Liver (tissue), 3 donors: ENCODE results near the gene DICER1.

Experiments
- CTCF ChIP-seq: fragments of 150-350 bp; IDR thresholded peaks from 2 replicates; pipeline ENCODE4 v1.5.1; 2017; ENCODE audit warnings: improper control_type of control experiment, low read depth, low read length; ENCODE audit not compliant: missing input control
- GABPA ChIP-seq, 2 donors: IDR thresholded peaks in 1 of 2; conservative IDR thresholded peaks in 1 of 2; 2 replicates each; pipeline ENCODE4 v1.6.1; 2016; ENCODE audit warnings: antibody characterized with exemption in 2 of 2, mild to moderate bottlenecking in 1 of 2, moderate library complexity in 1 of 2
- HNF4G ChIP-seq: IDR thresholded peaks from 2 replicates; pipeline ENCODE4 v1.6.1; 2016; ENCODE audit warnings: antibody characterized with exemption
- MAX ChIP-seq: IDR thresholded peaks from 2 replicates; pipeline ENCODE4 v1.6.1; 2016; ENCODE audit warnings: antibody characterized with exemption
- RAD21 ChIP-seq, 2 donors: IDR thresholded peaks; 2 replicates each; pipeline ENCODE4 v1.6.1; 2016; ENCODE audit warnings: antibody characterized with exemption in 2 of 2, mild to moderate bottlenecking in 2 of 2
- REST ChIP-seq: IDR thresholded peaks from 2 replicates; pipeline ENCODE4 v1.6.1; 2016; ENCODE audit warnings: antibody characterized with exemption, mild to moderate bottlenecking
- SP1 ChIP-seq: IDR thresholded peaks from 2 replicates; pipeline ENCODE4 v1.6.1; 2018; ENCODE audit warnings: antibody characterized with exemption, mild to moderate bottlenecking
- TAF1 ChIP-seq: conservative IDR thresholded peaks from 2 replicates; pipeline ENCODE4 v1.6.1; 2016; ENCODE audit warnings: antibody characterized with exemption, mild to moderate bottlenecking
- YY1 ChIP-seq: IDR thresholded peaks from 2 replicates; pipeline ENCODE4 v1.6.1; 2016; ENCODE audit warnings: antibody characterized with exemption, mild to moderate bottlenecking
- donor health status: healthy.
- donor health status: healthy.

DNA sequence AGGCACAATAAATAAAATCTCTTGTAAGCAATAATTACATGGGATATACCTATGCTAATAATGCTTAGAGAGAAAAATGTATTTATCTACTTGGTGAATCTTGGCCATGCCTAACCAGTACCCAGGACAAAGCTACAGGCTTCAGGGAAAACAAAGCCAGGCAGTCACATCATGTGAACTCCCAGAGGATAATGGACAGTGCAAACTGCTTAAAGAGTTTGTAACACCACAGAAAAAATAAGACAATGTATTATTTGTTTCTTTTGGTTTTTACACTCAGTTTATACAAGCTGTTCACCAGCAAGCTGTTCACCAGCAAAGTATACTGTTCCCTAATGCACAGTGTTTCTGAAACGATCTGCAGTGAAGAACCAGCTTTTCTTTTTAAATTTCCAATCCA is 38.0 kb downstream of the DICER1 start:
- TF ChIP-seq CTCF: no peak
- TF ChIP-seq RAD21 (IDR thresholded peaks at IDR 0.05): no peak
- no peak for TF ChIP-seq REST
- TF ChIP-seq YY1: no peak
- TF ChIP-seq MAX: no peak
- no peak for TF ChIP-seq TAF1
- TF ChIP-seq HNF4G: no peak
- TF ChIP-seq GABPA (IDR thresholded peaks at IDR 0.05 in 1 of 2, conservative IDR thresholded peaks at IDR 0.05 in 1 of 2): no peak
- no peak for TF ChIP-seq SP1
